HG03064 (cell line): Measurements from ENCODE around the gene IQCN.
"Not testable (repeated sequence)": the region's sequence is repeated elsewhere in the genome, so short reads cannot be mapped to it uniquely, and the experiment has no call there.

ENCODE experiments used
- ATAC-seq: cut with Tn5 transposase; IDR thresholded peaks from one replicate; pipeline ENCODE4 v1.9.1; 2021; ENCODE audit warnings: low read depth; ENCODE audit not compliant: unreplicated experiment

The IQCN gene

DNA sequence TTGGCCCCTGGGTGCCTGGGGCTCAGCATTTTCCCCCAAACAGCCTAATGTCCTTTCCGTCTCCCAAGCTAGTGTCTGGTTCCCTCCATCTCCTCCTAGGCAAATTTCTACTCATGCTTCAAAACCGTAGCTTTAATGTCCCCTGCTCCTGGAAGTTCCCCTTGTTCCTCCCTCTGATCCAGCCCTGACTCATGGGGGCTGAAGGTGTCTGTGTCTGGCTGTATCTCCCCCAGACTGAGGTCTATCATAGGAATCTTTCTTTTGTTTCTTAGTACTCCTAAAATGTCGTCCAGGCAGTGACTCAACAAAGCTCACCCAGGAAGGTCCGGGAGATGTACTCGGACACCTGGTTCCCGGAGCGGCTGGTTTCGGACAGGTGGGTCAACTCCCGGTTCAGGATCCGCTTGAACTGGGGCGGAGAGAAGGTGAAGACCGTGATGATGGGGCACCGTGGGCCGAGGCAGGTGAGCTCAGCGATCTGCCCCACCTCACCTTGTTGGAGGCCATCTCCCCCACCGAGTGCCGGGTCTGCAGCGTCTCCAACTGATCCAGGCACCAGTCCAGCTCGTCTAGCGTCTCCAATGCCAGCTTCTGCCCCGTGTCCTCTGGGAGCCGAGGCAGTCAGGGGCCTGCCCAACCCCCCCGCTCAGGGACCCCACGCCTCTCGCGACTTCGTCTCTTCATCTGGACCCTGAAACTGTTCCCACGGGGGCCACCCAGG lies 54.2 kb downstream of the IQCN start:
- ATAC-seq, result no peak

GRCh38 chr19:18218600-18218999 lies 55.7 kb downstream of the IQCN start:
- ATAC-seq, result no peak

DNA sequence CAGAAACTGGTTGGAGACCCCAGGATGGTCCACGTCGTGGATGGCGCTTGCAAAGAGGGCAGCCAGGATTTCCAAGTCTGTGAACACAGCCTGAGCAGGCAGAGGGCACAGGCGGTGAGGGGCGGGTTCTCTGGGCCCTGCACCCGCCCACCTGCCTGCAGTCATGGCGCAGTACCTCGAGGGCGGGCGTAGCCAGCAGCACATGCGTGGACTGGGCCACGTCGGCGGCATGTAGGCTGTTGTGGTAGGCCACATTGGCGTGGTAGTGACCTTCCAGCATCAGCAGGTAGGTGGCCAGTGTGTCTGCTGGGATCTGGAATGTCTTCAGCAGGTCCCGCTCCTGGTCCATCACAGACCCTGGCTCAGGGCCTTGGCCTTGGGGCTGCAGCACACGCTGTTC lies 56.1 kb downstream of the IQCN start:
- ATAC-seq, result no peak

DNA sequence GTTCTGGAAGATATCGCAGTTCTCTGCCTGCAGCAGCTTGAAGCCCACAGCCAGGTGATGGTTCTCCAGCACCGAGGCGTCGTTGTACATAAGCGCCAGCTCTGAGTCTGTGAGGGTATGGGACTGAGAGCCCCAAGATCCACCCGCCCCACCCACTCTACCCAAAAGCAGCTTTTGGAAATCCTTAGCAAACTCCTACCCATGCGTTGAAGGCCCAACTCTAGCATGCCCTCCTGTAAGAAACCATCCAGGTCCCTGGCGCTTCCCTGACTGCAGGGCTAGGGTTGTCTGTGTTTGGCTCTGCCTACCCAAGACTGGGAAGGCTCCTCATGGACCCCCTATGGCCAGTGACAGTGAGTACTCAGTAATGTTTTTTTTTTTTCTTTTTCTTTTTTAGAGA lies 57.5 kb downstream of the IQCN start:
- no peak for ATAC-seq

- ATAC-seq, result no peak
These were observed 59.3 kb downstream of the IQCN start for GRCh38 chr19:18214779-18215433.

DNA sequence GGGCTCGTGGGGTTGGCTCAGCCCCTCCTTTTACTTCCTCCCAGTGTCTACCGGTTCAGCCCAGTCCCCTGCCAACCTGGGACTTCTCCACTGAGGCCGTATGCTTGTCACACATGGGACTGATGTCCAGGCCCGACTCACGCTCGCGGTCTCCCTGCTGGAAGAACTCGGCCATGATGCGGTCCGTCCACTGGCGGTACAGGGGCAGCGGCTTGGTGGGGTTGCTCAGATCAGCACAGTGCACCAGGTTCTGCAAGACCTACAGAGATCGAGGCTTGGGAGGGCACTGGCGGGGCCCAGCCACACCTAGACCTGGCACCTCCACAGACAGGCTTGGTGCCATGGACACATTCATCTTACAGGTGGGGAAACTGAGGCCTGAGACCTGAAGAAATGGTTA lies 62.6 kb downstream of the IQCN start:
- no peak for ATAC-seq

DNA sequence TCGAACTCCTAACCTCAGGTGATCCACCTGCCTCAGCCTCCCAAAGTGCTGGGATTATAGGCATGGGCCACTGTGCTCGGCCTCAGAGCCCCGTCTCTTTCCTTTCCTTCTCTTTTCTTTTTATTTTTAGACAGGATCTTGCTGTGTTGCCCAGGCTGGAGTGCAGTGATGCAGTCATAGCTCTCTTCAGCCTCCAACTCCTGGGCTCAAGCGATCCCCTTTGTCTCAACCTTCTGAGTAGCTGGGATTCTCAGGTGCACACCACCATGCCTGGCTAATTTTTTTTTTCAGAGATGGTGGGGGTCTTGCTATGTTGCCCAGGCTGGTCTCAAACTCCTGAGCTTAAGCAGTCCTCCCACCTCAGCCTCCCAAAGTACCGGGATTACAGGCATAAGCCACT lies 64.3 kb downstream of the IQCN start:
- ATAC-seq, result not testable (repeated sequence)

- ATAC-seq, result no peak
These were observed 65.9 kb downstream of the IQCN start for GRCh38 chr19:18208098-18208951.
